HK-2 (cell line): ENCODE data around the gene HENMT1.
"Not testable (repeated sequence)": the region's sequence is repeated elsewhere in the genome, so short reads cannot be mapped to it uniquely, and the experiment has no call there.

Source experiments
- DNase-seq: peaks from one replicate; pipeline ENCODE4 v3.0.0-alpha.2; 2018; ENCODE audit not compliant: unreplicated experiment

HENMT1 gene

GRCh38 chr1:108671143-108671542, 10.2 kb upstream of the HENMT1 start:
- no peak for DNase-seq

GRCh38 chr1:108670131-108670773, 9.4 kb upstream of the HENMT1 start:
- no peak for DNase-seq

DNA sequence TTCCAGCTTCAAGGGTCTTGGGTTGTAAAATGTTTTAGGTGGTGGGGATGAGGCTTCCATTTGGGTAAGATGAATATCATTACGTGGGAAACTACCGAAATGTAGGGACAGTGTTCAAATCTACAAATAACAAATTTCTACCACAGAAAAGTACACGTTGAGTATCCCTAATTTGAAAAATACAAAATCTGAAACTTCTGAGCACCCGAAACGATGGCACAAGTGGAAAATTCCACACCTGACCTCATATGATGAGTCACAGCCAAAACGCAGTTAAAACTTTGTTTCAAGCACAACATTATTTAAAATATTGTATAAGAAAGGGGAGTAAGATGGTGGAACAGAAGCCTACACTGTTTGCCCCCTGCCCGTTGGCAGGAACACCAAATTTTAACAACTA, 8.8 kb upstream of the HENMT1 start:
- DNase-seq, result no peak

DNA sequence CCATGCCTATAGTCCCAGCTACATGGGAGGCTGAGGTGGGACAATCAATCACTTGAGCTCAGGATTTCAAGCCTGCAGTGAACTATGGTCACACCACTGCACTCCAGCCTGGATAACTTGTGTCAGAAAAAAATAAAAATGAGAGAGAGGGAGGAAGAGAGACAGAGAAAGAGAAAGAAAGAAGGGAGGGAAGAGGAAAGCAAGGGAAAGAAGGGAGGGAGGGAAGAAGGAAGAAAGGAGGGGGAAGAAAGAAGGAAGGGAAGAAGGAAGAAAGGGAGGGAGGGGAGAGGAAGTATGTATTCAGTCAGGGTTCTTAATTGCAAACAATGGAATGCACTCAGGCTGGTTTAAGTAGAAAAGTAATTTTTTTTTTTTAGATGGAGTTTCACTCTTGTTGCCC, 7.9 kb upstream of the HENMT1 start:
- DNase-seq, result no peak

GRCh38 chr1:108667422-108667821, 6.5 kb upstream of the HENMT1 start:
- DNase-seq, result not testable (repeated sequence)

DNA sequence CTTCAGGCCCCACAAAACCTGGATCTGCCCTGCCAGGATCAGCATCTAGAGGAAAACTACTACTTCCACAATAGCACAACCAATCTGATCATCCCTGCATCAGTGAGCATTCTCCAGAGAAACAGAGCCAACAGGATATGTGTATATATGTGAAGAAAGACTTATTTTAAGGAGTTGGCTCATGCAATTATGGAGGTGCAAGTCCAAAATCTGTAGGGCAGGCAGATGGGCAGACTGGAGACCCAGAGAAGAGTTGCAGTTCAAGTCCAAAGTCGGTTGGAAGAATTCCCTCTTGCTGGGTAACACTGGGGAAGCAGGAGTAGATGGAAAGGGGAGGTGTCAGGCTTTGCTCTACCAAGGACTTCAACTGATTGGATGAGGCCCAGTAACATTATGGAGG, 4.9 kb upstream of the HENMT1 start:
- no peak for DNase-seq

GRCh38 chr1:108665067-108665466, 4.2 kb upstream of the HENMT1 start:
- no peak for DNase-seq

GRCh38 chr1:108664481-108664880, 3.6 kb upstream of the HENMT1 start:
- no peak for DNase-seq

- no peak for DNase-seq
Measured at GRCh38 chr1:108663074-108663473, 2.2 kb upstream of the HENMT1 start.

GRCh38 chr1:108657356-108658080, 3.4 kb downstream of the HENMT1 start:
- DNase-seq, result no peak

DNA sequence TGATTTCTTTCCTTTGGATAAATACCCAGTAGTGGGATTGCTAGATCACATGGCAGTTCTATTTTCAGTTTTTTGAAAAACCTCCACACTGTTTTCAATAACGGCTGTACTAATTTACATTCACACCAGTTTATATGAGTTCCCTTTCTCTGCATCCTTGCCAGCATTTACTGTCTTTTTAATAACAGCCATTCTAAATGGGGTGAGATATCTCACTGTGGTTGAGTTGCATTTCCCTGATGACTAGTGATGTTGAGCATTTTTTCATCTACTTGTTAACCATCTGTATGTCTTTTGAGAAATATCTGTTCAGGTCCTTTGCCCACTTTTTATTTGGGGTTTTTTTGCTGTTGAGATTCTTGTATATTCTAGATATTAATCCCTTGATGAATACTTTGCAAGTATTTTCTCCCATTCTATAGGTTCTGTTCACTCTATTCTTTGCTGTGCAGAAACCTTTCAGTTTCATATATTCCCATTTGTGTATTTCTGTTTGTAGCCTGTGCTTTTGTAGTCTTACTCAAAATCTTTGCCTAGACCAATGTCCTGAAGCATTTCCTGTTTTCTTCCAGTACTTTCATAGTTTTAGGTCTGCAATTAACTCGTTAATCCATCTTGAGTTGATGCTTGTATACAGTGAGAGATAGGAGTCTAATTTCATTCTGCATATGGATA, 7.3 kb downstream of the HENMT1 start:
- no peak for DNase-seq

- DNase-seq, result no peak
Measured at GRCh38 chr1:108646648-108647269, 14.1 kb downstream of the HENMT1 start.

DNA sequence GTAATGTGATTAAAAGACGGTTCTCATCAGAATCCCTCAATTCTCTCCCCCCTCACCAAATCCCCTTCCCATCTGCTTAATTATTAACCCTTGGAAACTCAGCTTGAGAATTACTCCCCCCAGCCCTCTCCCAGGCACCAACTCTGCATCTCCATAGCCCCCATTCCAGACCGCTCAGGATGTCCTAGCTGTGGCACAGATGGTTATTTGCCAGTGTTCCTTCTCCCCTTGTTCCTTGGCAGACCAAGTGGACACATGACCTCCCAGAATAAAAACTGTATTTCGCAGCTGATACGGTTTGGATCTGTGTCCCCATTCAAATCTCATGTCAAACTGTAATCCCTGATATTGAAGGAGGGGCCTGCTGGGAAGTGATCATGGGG, 14.6 kb downstream of the HENMT1 start:
- no peak for DNase-seq

GRCh38 chr1:108645564-108646184, 15.2 kb downstream of the HENMT1 start:
- DNase-seq, result no peak

GRCh38 chr1:108644984-108645383, 15.9 kb downstream of the HENMT1 start:
- no peak for DNase-seq

DNA sequence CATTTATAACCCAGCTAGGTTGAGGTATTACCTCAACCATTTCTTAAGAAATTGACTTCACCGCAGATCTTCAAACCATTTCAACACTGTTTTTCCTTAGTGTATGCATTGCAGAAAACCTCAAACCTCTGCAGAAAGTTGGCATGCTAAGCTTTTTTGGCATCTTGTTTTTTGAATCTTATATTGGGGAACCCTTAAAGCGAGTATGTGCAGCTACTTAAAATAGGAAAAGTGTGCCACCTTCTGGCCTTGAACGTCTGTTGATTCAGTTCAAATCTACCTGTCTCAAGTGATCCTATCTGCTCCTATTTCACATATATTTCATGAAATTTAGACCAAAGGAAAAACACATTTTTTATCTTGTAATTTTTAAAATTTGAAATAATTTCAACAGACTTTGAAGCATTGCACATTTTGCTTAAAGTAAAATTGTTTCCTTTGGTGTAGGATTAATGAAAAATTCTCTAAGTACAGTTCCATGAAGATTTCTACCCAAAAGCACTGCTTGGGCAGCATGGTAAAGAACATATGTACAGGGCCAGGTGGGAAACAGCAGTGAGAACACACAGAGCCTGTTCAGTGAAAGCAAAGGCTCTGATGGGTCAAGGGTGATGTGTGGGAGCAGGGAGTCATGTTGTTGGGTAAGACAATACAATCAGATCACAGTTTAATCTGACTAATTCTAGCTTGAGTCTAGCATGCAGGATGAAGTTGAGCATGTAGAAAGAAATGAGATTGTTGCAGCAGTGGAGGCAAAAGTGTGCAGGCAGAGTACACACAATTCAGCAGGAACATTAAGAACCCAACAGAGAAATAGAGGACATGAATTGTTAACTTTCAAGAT, 17.2 kb downstream of the HENMT1 start:
- DNase-seq, result no peak

GRCh38 chr1:108640863-108641262, 20.0 kb downstream of the HENMT1 start:
- DNase-seq, result not testable (repeated sequence)

DNA sequence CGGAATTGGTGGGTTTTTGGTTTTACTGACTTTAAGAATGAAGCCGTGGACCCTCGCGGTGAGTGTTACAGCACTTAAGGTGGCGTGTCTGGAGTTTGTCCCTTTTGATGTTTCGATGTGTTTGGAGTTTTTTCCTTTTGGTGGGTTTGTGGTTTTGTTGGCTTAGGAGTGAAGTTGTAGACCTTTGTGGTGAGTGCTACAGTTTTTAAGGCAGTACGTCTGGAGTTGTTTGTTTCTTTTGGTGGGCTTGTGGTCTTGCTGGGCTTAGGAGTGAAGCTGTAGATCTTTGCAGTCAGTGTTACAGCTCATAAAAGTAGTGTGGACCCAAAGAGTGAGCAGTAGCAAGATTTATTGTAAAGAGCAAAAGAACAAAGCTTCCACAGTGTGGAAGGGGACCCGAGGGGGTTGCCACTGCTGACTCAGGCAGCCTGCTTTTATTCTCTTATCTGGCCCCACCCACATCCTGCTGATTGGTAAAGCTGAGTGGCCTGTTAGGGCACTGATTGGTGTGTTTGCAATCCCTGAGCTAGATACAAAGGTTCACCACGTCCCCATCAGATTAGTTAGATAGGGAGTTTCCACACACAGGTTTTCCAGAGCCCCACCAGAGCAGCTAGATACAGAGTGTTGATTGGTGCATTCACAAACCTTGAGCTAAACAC, 20.9 kb downstream of the HENMT1 start:
- DNase-seq, result no peak

GRCh38 chr1:108636876-108637275, 24.0 kb downstream of the HENMT1 start:
- no peak for DNase-seq

DNA sequence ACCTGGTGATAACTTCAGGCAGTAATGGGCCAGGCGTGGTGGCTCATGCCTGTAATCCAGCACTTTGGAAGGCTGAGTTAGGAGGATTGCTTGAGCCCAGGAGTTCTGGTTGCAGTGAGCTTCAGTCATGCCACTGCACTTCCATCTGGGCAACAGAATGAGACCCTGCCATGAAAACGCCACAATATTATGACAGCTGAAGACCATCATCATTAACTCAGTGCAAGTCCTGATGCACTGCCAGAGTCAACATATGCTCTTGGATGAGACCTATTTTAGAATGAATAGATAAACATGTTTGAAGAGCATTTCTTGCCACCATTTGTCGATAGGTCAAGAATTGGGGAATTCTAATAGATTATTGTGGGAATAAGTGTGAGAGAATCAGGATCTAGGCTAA, 26.4 kb downstream of the HENMT1 start:
- DNase-seq, result no peak

GRCh38 chr1:108628665-108629064, 32.2 kb downstream of the HENMT1 start:
- no peak for DNase-seq
